ENCODE measurements around the gene MRPS18C.

DNA sequence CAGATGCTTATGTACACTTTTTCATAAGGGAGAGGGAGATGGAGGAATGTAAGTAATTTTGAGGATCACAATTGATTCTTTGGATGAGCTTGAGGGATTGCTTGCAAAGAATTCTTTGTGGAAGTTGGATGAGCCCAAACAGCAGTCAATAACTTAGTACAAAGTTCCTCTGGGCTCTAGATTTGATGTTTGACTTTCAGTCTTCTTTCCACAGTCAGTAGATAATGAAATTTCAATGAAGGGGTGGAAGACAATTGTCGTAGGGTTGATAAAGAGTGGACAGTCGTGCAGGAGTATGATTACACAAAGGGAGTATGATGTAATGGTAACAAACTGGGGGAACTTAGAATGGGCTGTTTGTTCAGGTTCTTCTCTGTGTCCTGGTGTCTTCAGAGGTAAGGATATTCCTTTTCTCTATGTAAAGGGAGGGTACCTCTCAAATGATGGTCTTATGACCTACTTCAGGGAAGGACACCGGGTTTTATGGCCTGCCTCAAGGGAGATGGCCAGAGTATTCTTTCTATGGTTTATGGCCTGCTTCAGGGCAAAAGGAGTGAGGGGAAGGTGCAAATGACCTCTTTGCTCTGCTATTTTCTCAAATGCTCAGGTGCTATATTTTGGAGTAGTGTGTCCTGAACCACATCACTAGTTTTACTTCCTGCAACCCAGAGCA lies 30.7 kb downstream of the MRPS18C start:
- TF ChIP-seq, protein P1, sequence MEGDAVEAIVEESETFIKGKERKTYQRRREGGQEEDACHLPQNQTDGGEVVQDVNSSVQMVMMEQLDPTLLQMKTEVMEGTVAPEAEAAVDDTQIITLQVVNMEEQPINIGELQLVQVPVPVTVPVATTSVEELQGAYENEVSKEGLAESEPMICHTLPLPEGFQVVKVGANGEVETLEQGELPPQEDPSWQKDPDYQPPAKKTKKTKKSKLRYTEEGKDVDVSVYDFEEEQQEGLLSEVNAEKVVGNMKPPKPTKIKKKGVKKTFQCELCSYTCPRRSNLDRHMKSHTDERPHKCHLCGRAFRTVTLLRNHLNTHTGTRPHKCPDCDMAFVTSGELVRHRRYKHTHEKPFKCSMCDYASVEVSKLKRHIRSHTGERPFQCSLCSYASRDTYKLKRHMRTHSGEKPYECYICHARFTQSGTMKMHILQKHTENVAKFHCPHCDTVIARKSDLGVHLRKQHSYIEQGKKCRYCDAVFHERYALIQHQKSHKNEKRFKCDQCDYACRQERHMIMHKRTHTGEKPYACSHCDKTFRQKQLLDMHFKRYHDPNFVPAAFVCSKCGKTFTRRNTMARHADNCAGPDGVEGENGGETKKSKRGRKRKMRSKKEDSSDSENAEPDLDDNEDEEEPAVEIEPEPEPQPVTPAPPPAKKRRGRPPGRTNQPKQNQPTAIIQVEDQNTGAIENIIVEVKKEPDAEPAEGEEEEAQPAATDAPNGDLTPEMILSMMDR (IDR thresholded peaks at IDR 0.05; ENCODE audit: borderline replicate concordance, extremely low read depth, low read length, poor library complexity, severe bottlenecking), result no peak
- no peak for TF ChIP-seq EZH2 (IDR thresholded peaks at IDR 0.05; ENCODE audit: borderline replicate concordance, low read depth, low read length, severe bottlenecking)

All from DND-41 (cell line).